Transverse colon (tissue), 4 donors: ENCODE results near the gene HES5. TPM values are rescaled to one million over a fixed set of nuclear protein-coding genes. Genes with fewer than 3 reads are reported as not detected.

ENCODE experiments used
- DNase-seq: peaks from one replicate; pipeline ENCODE4 v3.0.0-alpha.2; 2019
- H3K27ac ChIP-seq, 4 donors: fragments of 200-600 bp; sonication (generic); 2 replicates each; pipeline ENCODE4 v1.5.1; 2016 to 2018; ENCODE audit warnings: inconsistent platforms in 4 of 4
- H3K27me3 ChIP-seq: fragments of 200-600 bp; sonication (generic); 2 replicates; pipeline ENCODE4 v1.5.1; 2017; ENCODE audit warnings: inconsistent platforms
- H3K36me3 ChIP-seq, 4 donors: fragments of 200-600 bp; sonication (generic); 2 replicates each; pipeline ENCODE4 v1.5.1; 2017 to 2019; ENCODE audit warnings: inconsistent platforms in 4 of 4
- H3K4me1 ChIP-seq, 4 donors: fragments of 200-600 bp; sonication (generic); 2 replicates each; pipeline ENCODE4 v1.5.1; 2017 to 2020; ENCODE audit warnings: inconsistent platforms in 4 of 4
- H3K4me3 ChIP-seq, 4 donors: fragments of 200-600 bp; sonication (generic); 1 replicate in 1 of 4; 2 replicates in 3 of 4; pipeline versions ENCODE4 v1.5.1 to v1.6.1; 2017 to 2019; ENCODE audit warnings: inconsistent platforms in 4 of 4
- H3K9me3 ChIP-seq, 2 donors: fragments of 200-600 bp; sonication (generic); 2 replicates each; pipeline ENCODE4 v1.5.1; 2017 to 2019; ENCODE audit warnings: inconsistent platforms in 2 of 2
- CTCF ChIP-seq, 5 experiments: fragments of 200-600 bp in 3 of 5; fragments of 450-650 bp in 2 of 5; sonication (generic) in 3 of 5; IDR thresholded peaks; 1 replicate in 2 of 5; 2 replicates in 3 of 5; pipeline ENCODE4 v1.5.1; 2016 to 2017; ENCODE audit warnings: antibody characterized with exemption in 5 of 5, inconsistent platforms in 3 of 5, mild to moderate bottlenecking in 2 of 5, moderate library complexity in 1 of 5
- EP300 ChIP-seq: sonication (generic); formaldehyde crosslinking; IDR thresholded peaks from one replicate; pipeline ENCODE4 v1.6.1; 2017; ENCODE audit warnings: antibody characterized with exemption, low read depth
- POLR2A ChIP-seq: fragments of 450-650 bp; IDR thresholded peaks from one replicate; pipeline ENCODE4 v1.6.1; 2016; ENCODE audit warnings: antibody characterized with exemption, mild to moderate bottlenecking, moderate library complexity
- POLR2AphosphoS5 ChIP-seq, 3 donors: sonication (generic); formaldehyde crosslinking; IDR thresholded peaks; one replicate each; pipeline ENCODE4 v1.6.1; 2016; ENCODE audit warnings: antibody characterized with exemption in 3 of 3
- WGBS, 2 donors: methylation state at CpG; one replicate each; pipeline ENCODE4 v1.1.5; 2018; ENCODE audit warnings: low coverage in 1 of 2; 5-methylcytosine and 5-hydroxymethylcytosine counted together
- in situ Hi-C, 4 donors: fragments of 200-750 bp; cut with MboI; loops; one replicate each; pipeline versions ENCODE4 v1.15.0 to v1.15.1; 2017; ENCODE audit warnings: low sequenced_read_pairs in 3 of 4, low pct_ligation_motif_present in 1 of 4, low pct_unique_long_range_greater_than_20kb in 1 of 4
- intact Hi-C: fragments of 100-400 bp; cut with DNase I; formaldehyde crosslinking; loops from one replicate; pipeline ENCODE4 v1.15.1; 2023; ENCODE audit warnings: low total_unique reads
- total RNA-seq, 4 donors: library from RNA; depleted of rRNA; stranded (reverse); fragments of >200 nt; gene quantifications; one replicate each; pipeline ENCODE4 v1.1.0, GENCODE V29; 2016

The HES5 gene
- total RNA-seq, 4 donors from 2014 or later, result 0.64 to 1.1 TPM; not detected in 2

- in situ Hi-C loops (loop anchor here in 1 of 4 donors (10.0 to 25.0 kb wide), 2 partner anchors 129 to 356 kb away; partner anchors contain the start of genes FAAP20 and PEX10), intact Hi-C loops (loop anchor here (5.0 kb wide), 1 partner anchor 66 kb away; the partner anchor contains the start of gene PLCH2)
- peak; percentile 43 for DNase-seq
- Histone ChIP-seq H3K27ac (peak overlapping the region in 2 of 4 donors; percentile 5 to 96), H3K9me3 (no peaks in the 10 kb centered on the region), H3K4me3 (no peak overlapping the region), H3K4me1 (peaks cover 20 to 72% (median 62%) of the 10 kb centered on the region in 4 donors), H3K36me3 (no peaks in the 10 kb centered on the region), H3K27me3 (peaks cover 17% of the 10 kb centered on the region)
- WGBS, 2 donors, result 13 to 35% methylated on average over 3 to 16 of the region's 26 CpGs
- TF ChIP-seq EP300 (no peak), CTCF (IDR thresholded peaks at IDR 0.05) (no peak), POLR2A (no peak)
These were observed 13.6 kb upstream of the HES5 start for GRCh38 chr1:2543543-2544092.

- 70% methylated on average over 11 of the region's 11 CpGs; no CpG with 5 or more reads in 1 of the 2 donors for WGBS, 2 donors
- Histone ChIP-seq H3K4me3 (no peak overlapping the region), H3K27ac (peak overlapping the region in 2 of 4 donors; percentile 19 to 36), H3K36me3 (no peaks in the 10 kb centered on the region), H3K27me3 (peaks cover 17% of the 10 kb centered on the region), H3K9me3 (no peaks in the 10 kb centered on the region), H3K4me1 (peaks cover 10 to 62% (median 50%) of the 10 kb centered on the region in 4 donors)
- in situ Hi-C loops, result loop anchor here in 1 of 4 donors (10.0 to 25.0 kb wide), 2 partner anchors 128 to 355 kb away; partner anchors contain the start of genes FAAP20 and PEX10
- intact Hi-C loops, result loop anchor here (5.0 kb wide), 1 partner anchor 65 kb away; the partner anchor contains the start of gene PLCH2
- TF ChIP-seq CTCF (IDR thresholded peaks at IDR 0.05) (no peak), EP300 (no peak), POLR2AphosphoS5 (IDR thresholded peaks at IDR 0.05) (no peak), POLR2A (no peak)
- DNase-seq, result no peak
These were observed 12.3 kb upstream of the HES5 start for GRCh38 chr1:2542246-2542915.

- H3K4me3 ChIP-seq, result no peak overlapping the region
- H3K27ac ChIP-seq, result peak overlapping the region in 2 of 4 donors; percentile 19 to 44
- intact Hi-C loops (loop anchor here (5.0 kb wide), 1 partner anchor 64 kb away; the partner anchor contains the start of gene PLCH2), in situ Hi-C loops (loop anchor here in 1 of 4 donors (10.0 to 25.0 kb wide), 2 partner anchors 127 to 354 kb away; partner anchors contain the start of genes FAAP20 and PEX10)
- TF ChIP-seq EP300, result no peak
- TF ChIP-seq CTCF (IDR thresholded peaks at IDR 0.05), result no peak
- TF ChIP-seq POLR2AphosphoS5 (IDR thresholded peaks at IDR 0.05), result peak in 2 of 3 donors; percentile 41 to 46
- TF ChIP-seq POLR2A, result no peak
- 62% methylated on average over 25 of the region's 25 CpGs; no CpG with 5 or more reads in 1 of the 2 donors for WGBS, 2 donors
- H3K36me3 ChIP-seq, result no peaks in the 10 kb centered on the region
- DNase-seq, result peak; percentile 93
- H3K27me3 ChIP-seq, result peaks cover 17% of the 10 kb centered on the region
- no peaks in the 10 kb centered on the region for H3K9me3 ChIP-seq
- peaks cover 7 to 59% (median 49%) of the 10 kb centered on the region in 4 donors for H3K4me1 ChIP-seq
These were observed 11.7 kb upstream of the HES5 start for GRCh38 chr1:2541619-2542245.
